ENCODE results near the gene IL22RA2.

IL22RA2 gene

DNA sequence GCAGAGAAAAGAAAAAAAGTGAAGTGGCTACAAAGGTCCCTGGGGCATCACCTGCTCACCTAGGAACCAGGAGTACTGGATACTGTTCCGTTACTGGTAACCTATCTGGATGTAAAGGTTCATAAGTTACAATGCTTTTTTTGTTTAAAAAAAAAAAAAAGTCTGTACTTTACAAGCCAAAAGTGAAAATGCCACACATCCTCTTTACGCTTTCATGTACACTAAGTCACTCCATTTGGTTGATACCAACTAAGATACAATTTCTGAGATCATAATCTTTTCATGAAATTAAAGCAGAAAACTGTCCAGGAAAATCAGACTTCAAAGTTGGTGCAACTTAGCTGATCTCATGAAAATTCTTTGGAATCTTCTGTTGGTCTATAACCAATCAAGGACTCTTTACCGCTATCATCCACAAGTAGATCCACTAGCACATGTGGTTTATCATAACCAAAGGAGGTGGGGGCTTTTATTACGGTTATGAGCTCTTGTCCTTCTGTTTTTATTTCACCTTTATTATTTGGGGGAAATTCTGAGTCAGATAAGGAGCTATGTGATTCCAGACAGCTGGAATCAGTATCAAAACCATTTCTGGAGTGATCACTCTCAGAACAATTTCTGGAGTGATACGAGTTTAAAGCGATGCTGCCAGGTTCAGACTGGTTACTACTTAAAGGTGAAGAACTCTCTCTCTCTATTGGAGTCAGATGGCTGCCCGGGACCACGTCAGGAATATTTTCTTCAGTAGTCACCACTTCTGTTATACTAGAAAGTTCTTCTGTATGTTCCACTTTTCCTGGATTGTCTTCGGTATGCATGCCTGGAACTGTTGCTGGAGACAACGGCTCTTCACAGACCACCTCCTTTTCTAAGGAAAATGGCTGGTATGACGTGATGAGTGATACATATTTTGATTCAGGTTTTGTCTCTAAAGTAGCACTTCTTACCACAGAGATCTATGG is 24.5 kb upstream of the IL22RA2 start:
- DNase-seq (ENCODE audit: low read depth in 2 of 3, low spot score in 2 of 3): no peak

DNA sequence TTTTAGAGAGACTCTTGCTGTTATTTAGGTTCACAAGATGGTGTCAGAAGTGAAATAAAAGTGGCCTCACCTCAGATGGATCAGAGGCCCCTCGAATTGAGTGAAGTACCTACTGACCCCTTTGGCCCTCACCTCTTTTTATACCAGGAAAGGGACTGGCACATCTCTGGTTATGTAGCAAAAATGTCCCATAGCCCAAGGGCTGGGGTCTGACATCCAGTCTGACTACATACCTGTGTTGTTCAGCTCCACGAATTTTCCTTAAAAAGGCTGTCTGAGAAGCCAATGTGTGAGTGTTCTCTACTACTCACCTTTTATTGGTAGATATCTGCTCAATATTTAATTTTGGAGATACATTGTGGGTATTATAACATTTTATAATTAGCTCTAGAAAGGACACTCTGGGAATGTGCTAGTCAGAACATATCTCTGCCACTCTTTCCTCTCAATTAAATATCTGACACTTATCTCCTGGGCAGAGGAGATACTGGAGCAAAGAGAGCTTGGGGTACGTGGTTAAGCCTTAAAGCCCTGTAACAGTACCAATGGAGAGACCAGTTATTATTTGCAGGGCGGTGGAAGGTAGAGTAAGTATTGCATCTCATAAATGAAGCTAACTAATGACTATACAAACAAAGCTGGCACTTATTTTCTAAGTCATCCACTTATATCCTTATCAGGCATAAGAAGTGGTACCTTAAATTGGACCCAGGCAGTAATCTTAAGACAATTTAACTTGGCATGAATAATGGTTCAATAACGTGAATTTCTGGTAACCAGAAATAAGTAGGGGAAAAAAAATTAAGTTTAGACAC is 20.0 kb upstream of the IL22RA2 start:
- DNase-seq (ENCODE audit: low read depth in 2 of 3, low spot score in 2 of 3): no peak

DNA sequence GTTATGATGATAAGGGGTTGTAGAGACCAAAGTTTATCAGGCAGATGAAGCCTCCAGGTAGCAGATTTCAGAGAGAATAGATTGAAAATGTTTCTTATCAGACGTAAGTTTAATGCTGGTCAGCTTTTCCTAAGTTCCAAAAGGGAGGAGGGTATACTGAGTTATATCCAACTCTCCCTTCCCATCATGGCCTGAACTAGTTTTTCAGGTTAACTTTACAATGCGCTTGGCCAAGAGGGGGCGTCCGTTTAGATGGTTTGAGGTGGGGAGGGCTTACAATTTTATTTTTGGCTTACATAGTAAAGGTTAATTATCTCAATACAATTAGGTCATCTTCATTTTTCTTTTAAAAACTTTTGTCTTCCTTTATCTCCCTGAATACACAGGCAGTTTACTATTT is 19.4 kb upstream of the IL22RA2 start:
- no peak for DNase-seq (ENCODE audit: low read depth in 2 of 3, low spot score in 2 of 3)

DNA sequence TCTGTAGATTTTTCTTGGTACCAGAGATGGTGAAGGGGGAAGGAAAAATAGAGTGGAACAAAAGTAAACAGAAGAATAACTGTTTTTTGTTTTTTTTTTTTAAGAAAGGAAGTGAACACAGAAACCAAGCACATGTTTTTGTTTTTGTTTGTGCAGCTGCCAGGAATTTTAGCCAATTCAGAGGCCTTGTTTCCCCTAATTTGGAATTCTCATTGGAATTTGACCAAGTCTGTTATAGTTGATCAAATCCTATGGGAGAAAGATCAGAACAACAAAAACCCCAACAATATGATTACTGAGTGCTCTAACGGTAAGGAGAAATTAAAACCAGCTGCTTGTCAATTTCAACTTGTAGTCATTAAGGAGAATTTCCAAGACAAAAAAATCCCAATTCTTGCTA is 18.2 kb upstream of the IL22RA2 start:
- DNase-seq (ENCODE audit: low read depth in 2 of 3, low spot score in 2 of 3): no peak

DNA sequence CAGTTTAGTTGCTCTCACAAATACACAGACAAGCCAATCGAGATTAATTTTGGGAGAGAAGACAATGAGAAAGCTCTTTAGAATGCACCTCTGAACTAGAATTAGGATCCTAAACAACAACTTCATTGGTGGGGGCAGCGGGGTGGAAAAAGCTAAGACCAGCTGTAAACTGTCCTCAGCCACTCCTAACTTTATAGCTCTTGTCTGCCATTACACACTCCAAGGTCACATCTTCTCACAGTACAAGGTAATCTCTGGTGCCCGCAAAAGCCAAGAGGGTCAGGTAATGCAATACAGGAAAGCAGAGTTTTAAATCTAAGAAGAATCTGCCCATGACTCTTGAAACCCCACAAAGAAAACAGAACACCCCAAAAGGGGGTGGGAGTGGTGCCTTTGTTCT is 17.8 kb upstream of the IL22RA2 start:
- DNase-seq (ENCODE audit: low read depth in 2 of 3, low spot score in 2 of 3): no peak

DNA sequence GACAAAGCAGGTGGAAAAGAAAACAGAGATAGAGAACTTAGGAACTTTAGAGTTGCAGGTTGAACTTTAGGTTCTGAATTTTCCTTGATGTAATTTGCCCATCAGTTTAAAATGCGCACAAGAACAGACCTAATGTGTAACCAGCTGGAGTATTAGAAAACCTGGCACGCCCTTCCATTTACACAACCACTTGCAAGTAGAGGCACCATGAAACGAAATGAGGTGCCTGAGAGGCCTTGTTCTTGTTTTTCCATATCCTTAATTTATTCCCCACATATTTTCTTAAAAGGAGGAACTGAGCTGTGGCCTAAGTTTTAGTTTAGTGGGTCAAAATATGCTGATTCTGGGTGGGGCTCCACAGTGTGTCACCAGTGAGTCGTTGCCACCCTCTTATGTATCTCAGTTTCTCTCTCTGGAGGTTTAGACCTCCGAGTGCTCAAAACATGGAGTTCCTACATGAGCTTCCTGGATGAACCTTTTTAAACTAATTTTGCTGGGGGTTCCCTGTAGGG is 17.2 kb upstream of the IL22RA2 start:
- no peak for DNase-seq (ENCODE audit: low read depth in 2 of 3, low spot score in 2 of 3)

DNA sequence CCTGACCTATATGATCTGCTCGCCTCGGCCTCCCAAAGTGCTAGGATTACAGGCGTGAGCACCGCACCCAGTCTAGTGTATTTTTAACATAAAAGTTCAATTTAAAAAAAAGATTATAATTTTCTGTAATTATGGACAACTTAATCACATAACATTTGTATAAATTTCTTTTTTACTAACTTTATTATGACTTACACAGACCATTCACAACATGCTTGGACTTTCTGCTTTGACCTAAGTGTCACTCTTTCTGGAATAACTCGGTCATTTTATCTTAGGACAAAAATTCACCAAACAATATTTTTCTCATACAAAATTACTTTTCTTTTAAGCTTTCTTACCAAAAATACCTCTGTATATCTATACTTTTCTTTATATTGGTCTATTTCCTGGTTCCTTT is 15.4 kb upstream of the IL22RA2 start:
- no peak for DNase-seq (ENCODE audit: low read depth in 2 of 3, low spot score in 2 of 3)

DNA sequence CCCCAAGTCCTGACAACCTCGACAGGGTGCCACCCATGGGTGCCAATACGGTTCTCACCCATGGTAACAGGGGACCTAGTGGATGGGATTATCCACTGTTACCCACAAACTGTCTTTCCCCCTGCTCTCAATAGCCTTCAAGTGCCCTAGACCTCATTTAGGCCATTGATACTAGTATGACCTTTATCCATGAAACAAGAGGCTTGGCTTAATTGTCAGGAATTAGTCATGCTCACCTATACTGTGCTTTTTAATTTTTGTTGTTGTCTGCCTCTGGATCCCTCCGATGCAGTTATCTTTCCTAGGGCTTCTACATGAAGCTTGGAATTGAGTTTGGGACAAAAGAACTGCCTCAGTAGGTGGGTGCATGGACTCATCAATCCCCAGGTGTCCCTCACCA is 11.8 kb upstream of the IL22RA2 start:
- DNase-seq (ENCODE audit: low read depth in 2 of 3, low spot score in 2 of 3): no peak

DNA sequence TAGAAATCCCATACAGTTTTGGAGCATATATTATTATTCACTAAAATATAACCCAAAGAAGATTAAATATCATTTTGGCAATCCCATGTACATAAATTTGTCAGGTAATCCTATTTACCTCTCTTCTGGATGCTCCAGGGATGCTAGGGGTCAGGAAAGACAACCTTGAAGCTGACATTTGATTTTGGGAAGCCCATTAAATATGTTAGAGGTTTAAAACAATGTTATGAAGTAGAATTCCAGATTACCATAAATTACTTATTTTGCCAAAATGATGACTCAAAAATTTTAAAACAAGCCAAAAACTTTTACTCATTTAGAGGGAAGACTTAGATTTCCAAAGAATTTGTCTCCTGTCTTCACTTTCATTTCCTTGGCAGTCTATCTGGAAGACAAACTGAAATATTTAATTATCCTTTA is 9.2 kb upstream of the IL22RA2 start:
- DNase-seq (ENCODE audit: low read depth in 2 of 3, low spot score in 2 of 3): no peak

DNA sequence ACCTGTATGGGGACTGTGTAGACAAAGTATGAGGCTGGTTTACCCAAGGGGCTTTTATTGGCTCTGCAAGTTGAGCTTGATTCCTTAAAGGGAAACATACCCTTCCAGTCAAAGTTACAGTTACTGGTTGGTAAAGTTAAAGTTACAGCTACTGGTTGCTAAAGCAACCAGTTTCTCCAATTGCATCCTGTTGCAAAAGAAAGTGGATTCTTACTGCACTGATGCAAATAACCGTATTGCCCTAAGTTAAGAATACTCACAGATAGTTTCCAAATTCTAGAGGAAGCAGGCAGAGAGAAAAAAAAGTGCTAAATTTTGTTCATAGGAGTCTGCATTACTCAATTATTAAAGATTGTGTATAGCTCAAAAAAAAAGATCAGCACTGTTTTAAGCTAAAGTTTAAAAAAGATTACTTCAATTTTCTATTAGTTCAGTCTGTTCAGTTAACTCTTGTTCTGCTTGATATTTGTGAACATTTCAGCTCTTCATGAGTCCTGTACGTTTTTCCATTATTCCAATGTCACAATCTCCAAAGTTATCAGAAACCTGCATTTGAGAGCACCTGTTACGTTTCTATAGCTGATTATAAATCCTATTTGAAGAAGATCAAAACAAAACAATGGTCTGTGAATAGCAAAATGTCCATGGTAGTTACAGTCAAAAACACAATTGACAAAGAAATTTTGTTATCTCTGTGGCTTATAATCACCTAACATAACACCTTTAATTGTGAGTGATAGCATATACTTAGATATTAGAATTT is 8.6 kb upstream of the IL22RA2 start:
- DNase-seq (ENCODE audit: low read depth in 2 of 3, low spot score in 2 of 3): no peak

DNA sequence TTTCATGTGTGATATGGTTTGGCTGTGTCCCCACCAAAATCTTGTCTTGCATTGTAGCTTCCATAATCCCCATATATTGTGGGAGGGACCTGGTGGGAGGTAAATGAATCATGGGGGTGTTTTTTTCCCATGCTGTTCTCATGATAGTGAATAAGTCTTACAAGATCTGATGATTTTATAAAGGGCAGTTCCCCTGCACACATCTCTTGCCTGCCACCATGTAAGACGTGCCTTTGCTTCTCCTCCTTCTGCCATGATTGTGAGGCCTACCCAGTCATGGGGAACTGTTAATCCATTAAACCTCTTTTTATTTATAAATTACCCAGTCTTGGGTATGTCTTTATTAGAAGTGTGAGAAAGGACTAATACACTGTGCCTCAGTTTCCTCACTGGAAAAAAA is 4.2 kb upstream of the IL22RA2 start:
- no peak for DNase-seq (ENCODE audit: low read depth in 2 of 3, low spot score in 2 of 3)

DNA sequence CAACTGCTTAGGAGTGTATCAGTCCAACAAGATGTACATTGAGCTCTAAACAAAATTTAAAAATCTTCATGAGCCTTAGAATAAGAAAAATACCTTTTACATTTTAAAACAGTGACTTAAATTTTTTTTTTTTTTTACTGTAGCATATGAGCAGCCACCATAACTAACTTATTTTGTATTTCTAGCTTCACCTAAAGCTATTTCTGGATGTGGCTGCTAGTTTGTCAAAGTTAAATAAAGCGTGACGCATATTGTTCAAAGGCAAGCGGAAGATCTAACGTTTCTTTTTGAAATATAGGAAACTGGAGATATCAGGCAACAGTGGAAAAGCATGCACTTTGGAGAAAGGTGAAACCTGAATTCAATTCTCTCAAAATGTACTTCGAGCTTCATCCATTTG is 3.3 kb upstream of the IL22RA2 start:
- no peak for DNase-seq (ENCODE audit: low read depth in 2 of 3, low spot score in 2 of 3)

DNA sequence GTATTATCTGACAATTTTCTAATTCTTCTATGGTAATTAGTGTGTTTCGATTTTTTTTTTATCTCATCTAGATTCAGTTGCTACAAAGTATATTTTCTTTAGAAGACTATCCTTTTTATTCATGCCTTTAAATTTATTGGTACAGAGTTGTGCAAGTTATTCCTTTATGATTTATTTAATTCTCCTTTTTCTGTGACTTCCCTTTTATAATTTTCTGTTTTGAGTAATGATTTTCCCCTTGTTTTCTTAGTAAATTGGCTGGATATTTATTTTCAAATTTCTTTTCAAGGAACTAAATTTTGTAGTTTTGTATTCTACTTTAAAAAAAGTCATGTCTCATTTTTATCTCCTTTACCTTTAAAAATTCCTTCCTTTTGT is 2.4 kb upstream of the IL22RA2 start:
- DNase-seq (ENCODE audit: low read depth in 2 of 3, low spot score in 2 of 3): no peak

DNA sequence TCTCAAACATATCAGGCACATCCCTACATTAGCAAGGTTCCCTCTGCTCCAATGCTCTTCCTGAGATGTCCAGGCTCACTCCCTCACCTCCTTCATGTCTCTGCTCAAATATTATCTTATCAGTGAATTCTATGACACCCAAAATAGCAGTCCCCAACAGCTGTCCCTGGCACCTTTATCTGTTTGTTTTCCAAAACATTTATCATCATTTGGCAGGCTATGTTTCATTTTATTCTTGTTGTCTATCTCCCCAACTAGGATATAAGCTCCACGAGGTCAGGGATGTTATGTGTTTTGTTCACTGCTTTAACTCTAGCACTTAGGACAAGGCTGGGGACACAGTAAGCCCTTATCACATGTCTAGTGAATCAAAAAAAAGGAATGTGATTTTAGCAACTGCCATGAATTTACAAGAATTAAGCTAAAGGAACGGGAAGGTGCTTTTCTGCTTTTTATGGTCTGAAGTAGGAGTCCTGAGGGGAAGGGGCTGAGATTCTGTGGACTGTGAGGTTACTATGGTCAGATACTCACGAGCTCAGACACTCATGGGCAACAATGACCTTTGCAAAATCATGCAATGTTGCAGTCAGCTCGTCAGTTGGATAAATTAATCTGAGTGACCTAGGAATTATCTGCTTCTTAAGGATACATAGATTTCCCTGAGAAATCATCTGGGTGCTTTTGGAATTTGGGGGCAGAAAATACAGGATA is 1.9 kb upstream of the IL22RA2 start:
- no peak for DNase-seq (ENCODE audit: low read depth in 2 of 3, low spot score in 2 of 3)

DNA sequence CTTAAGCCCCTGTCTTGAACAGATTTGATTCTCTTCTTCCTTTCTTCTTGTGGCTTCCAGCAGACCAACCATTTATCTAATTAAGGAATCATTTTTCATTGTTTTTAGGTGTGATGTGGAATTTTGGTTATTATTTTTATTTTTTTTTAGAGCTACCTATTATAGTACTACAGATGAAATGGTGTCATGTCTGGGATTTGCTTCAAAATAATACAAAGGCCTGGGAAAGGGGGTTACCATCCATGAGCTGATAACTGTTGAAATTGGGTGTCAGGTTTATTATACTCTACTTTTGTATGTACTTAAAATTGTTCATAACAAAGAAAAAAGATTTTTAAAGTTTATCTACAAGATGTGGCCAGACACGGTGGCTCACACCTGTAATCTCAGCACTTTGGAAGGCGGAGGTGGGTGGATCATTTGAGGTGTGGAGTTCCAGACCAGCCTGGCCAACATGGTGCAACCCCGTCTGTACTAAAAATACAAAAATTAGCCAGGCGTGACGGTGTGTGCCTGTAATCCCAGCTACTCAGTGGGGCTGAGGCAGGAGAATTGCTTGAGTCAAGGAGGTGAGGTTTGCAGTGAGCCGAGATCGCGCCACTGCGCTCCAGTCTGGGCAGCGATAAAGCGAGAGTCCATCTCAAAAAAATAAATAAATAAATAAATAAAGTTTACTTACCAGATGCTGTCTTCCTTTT is 561 bp downstream of the IL22RA2 start:
- DNase-seq (ENCODE audit: low read depth in 2 of 3, low spot score in 2 of 3): no peak

DNA sequence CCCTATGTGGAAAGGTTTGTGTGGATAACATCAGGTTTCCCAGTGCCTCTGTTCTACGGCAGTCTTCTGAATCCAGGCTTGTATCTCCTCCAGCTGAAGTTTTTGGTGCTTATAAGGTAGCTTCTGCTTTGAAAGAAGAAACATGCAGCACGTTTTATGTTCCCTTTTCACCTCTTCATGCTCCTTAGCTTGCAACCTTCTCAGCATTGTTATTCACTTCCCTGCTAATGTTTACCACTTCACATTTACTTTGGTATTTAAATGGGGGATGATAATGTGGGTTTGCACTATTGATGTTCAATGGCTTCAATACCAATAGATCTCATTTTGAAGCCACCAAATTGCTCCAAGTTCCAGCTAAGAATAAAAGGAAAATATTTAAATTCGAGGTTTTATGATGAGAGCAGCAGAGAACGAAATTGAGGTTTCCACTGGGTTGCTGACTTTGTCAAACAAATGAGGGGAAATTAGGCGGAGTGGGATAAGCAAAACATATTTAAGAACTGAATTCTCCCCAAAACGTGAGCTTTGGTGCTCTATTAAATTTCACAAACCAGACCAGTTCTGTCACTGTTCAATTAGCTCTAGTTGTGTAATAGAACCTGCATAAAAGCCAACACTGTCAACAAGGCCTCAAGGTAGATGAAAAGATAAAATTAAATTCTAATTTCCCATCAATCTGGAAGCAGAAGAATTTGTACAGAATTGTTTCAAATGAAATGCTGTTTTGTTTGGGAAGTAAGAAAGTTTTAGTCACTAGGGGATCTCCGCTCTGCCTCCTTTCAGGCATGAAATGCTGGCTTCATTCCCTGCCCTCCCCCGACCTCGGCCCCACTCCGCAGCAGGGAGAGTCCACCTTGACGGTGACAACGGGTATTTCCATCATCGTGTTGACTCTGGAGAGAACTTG is 1.4 kb downstream of the IL22RA2 start:
- no peak for DNase-seq (ENCODE audit: low read depth in 2 of 3, low spot score in 2 of 3)

DNA sequence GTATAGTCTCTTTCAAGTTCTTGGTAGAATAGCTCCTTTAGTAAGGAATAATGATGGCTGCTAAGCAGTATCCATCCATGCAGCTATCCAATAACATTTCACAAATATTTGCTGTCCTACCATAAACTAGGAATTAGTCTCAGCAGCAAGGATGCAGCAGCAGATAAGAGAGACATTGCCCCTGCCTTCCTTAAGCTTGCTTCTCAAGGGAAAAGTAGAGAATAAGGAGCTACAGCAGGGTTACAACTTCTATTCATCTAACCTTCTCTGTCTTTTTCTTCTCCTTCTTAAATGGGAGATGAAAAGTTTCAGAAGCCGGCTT is 2.4 kb downstream of the IL22RA2 start:
- no peak for DNase-seq (ENCODE audit: low read depth in 2 of 3, low spot score in 2 of 3)

DNA sequence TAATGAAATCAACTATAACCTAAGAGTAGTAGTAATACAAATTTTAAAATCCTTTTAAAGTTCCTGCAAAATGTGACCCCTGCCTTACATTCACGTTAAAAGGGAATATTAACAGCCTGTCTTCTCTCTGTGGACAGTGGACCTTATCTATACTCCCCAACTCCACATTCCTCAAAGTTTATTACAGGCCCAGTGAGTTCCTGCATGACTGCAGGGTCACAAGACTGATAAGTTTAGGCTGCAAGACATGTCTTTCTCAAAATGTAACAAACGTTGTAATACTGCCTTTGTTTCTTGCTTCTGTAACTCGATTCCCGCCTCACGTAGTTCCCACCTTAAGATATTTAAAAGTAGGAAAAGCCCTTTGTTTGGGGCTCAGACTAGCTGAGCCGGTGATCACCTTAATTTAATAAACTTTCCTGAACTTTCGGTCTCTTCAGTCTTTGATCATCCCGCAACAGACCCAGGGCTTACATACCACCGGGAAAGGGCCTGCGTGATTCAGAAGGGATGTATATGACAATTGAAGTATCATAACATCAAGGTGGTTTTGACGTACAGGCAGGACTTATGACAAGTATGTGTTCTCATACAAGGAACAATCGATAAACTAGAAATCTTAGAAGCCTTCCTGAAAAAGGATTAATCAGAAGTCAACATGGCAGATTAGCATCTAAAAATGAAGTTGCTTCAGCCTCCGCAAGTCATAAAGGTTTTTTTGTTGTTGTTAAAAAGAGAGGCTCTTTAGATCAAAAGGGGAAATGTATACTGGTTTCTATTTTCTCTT is 3.0 kb downstream of the IL22RA2 start:
- no peak for DNase-seq (ENCODE audit: low read depth in 2 of 3, low spot score in 2 of 3)
